OCI-LY7 (cell line): ENCODE measurements around the gene BLTP3B. TPM values are rescaled to one million over a fixed set of nuclear protein-coding genes. Genes with fewer than 3 reads are reported as not detected.

Source experiments
- BruUV-seq: library from RNA; stranded (reverse); fragments of 400-500 nt; replicated peaks from 2 replicates; lab custom pipeline; 2021; lab: Mats Ljungman, UMichigan
- CTCF ChIA-PET: fragments of 300-600 bp; sonication (Branson Sonifier 250); formaldehyde crosslinking; loops from one replicate; lab custom pipeline; 2022; ENCODE audit warnings: antibody characterized with exemption; ENCODE audit not compliant: unreplicated experiment; lab: Charles Lee
- POLR2A ChIA-PET: fragments of 300-600 bp; sonication (Branson Sonifier 250); formaldehyde crosslinking; loops from one replicate; lab custom pipeline; 2022; ENCODE audit warnings: antibody characterized with exemption; lab: Charles Lee
- DNase-seq: peaks from one replicate; pipeline ENCODE4 v3.0.0-alpha.2; 2015; ENCODE audit warnings: low spot score
- H2AFZ ChIP-seq: fragments of 200-600 bp; sonication (generic), shearing (Covaris generic); 2 replicates; pipeline ENCODE4 v1.6.1; 2014; ENCODE audit warnings: mild to moderate bottlenecking, antibody characterized with exemption, low read length, moderate library complexity
- H3K27ac ChIP-seq: fragments of 200-600 bp; sonication (generic); 2 replicates; pipeline ENCODE4 v1.5.1; 2014; ENCODE audit warnings: mixed run types, low read depth, mild to moderate bottlenecking, moderate library complexity, low read length, inconsistent platforms; ENCODE audit not compliant: poor library complexity, severe bottlenecking
- H3K36me3 ChIP-seq: fragments of 200-600 bp; sonication (generic); 2 replicates; pipeline ENCODE4 v1.6.1; 2014; ENCODE audit warnings: mild to moderate bottlenecking, antibody characterized with exemption, low read length, moderate library complexity, mixed read lengths; ENCODE audit not compliant: insufficient read depth
- H3K4me1 ChIP-seq: fragments of 200-600 bp; sonication (generic); 2 replicates; pipeline ENCODE4 v1.5.1; 2014; ENCODE audit warnings: mild to moderate bottlenecking, low read length; ENCODE audit not compliant: insufficient read depth, poor library complexity, severe bottlenecking
- H3K4me2 ChIP-seq: fragments of 200-600 bp; sonication (generic); 2 replicates; pipeline ENCODE4 v1.6.1; 2014; ENCODE audit warnings: mild to moderate bottlenecking, low read length
- H3K4me3 ChIP-seq: fragments of 200-600 bp; sonication (generic); 2 replicates; pipeline ENCODE4 v1.5.1; 2014; ENCODE audit warnings: mild to moderate bottlenecking, low read depth, low read length; ENCODE audit not compliant: poor library complexity, severe bottlenecking
- H3K79me2 ChIP-seq: fragments of 200-600 bp; sonication (generic); 2 replicates; pipeline ENCODE4 v1.6.1; 2016; ENCODE audit warnings: low read depth, mild to moderate bottlenecking, low read length, moderate library complexity, mixed read lengths; ENCODE audit not compliant: insufficient read depth
- H3K9me2 ChIP-seq: fragments of 200-600 bp; sonication (generic); 2 replicates; pipeline ENCODE4 v1.6.1; 2016; ENCODE audit warnings: mild to moderate bottlenecking, low read length, mixed read lengths; ENCODE audit not compliant: insufficient read depth
- H3K9me3 ChIP-seq: fragments of 200-600 bp; sonication (generic); 2 replicates; pipeline ENCODE4 v1.6.1; 2014; ENCODE audit warnings: mild to moderate bottlenecking, mixed run types, low read length, mixed read lengths
- H4K20me1 ChIP-seq: fragments of 200-600 bp; sonication (generic); 2 replicates; pipeline ENCODE4 v1.6.1; 2014; ENCODE audit warnings: mild to moderate bottlenecking, antibody characterized with exemption, low read length, moderate library complexity, mixed read lengths; ENCODE audit not compliant: insufficient read depth
- EZH2phosphoT487 ChIP-seq: fragments of 200-600 bp; sonication (generic); IDR thresholded peaks from 2 replicates; pipeline ENCODE4 v1.6.1; 2018; ENCODE audit warnings: low read depth, borderline replicate concordance, mild to moderate bottlenecking, mixed run types, antibody characterized with exemption, low read length, moderate library complexity, mixed read lengths
- intact Hi-C: fragments of 100-400 bp; cut with micrococcal nuclease; formaldehyde crosslinking; loops from one replicate; pipeline ENCODE4 v1.10.0; 2022; ENCODE audit not compliant: unreplicated experiment
- microRNA-seq: library from miRNA; unstranded; fragments of <30 nt; microRNA quantifications from one replicate; pipeline ENCODE4 v1.2.0, GENCODE V29; 2022; ENCODE audit warnings: borderline replicate concordance
- small RNA-seq: library from RNA; depleted of rRNA; stranded (forward); fragments of <200 nt; gene quantifications from one replicate; pipeline ENCODE3, GENCODE V24; 2014
- total RNA-seq, 2 experiments: library from RNA; depleted of rRNA in 1 of 2; stranded (reverse); fragments of >200 nt in 1 of 2; shearing (Covaris generic) in 1 of 2; gene quantifications; 2 replicates each; pipeline ENCODE4 v1.2.3, GENCODE V29; 2014 to 2022
- TF ChIP-seq, protein P1 (sequence below): fragments of 200-600 bp; sonication (generic); conservative IDR thresholded peaks from 2 replicates; pipeline ENCODE4 v1.5.1; 2014; ENCODE audit warnings: mild to moderate bottlenecking, antibody characterized with exemption, low read length, moderate library complexity, mixed read lengths

Gene BLTP3B
- total RNA-seq, 2 experiments from 2014 or later, result 18.9 to 20.2 TPM

DNA sequence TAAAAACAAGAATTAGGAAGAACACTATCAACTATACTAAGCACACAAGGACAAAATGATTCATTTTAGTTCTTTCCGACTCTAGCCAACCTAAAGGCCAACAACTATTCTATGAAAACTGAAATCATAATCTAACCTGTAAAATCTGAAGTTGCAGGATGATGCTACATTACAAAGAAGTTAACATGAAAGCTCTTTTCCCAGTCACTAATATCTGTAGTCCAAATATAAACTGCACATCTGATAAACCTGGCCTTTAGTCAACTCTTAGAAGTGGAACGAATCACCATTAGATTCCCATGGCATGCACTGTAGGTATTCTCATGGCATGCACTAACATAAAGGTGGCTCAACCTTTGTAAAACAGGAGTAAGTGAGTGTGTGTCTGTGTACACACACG lies 41.7 kb downstream of the BLTP3B start:
- DNase-seq, result no peak
- no peaks in the 10 kb centered on the region for H3K9me3 ChIP-seq
- H3K4me2 ChIP-seq, result no peak overlapping the region
- POLR2A ChIA-PET, result interaction anchor here (1.2 to 1.3 kb wide), 2 partner anchors 9 to 36 kb away, joined by 3 read pairs; no protein-coding TSS in a partner anchor
- peaks cover 8% of the 10 kb centered on the region; the same call in 1 of the 2 replicates for H3K79me2 ChIP-seq
- H2AFZ ChIP-seq, result no peak overlapping the region
- H4K20me1 ChIP-seq, result no peaks in the 10 kb centered on the region
- CTCF ChIA-PET, result no interaction called here
- no peak overlapping the region for H3K27ac ChIP-seq
- intact Hi-C loops, result no loop called here
- TF ChIP-seq, protein P1, sequence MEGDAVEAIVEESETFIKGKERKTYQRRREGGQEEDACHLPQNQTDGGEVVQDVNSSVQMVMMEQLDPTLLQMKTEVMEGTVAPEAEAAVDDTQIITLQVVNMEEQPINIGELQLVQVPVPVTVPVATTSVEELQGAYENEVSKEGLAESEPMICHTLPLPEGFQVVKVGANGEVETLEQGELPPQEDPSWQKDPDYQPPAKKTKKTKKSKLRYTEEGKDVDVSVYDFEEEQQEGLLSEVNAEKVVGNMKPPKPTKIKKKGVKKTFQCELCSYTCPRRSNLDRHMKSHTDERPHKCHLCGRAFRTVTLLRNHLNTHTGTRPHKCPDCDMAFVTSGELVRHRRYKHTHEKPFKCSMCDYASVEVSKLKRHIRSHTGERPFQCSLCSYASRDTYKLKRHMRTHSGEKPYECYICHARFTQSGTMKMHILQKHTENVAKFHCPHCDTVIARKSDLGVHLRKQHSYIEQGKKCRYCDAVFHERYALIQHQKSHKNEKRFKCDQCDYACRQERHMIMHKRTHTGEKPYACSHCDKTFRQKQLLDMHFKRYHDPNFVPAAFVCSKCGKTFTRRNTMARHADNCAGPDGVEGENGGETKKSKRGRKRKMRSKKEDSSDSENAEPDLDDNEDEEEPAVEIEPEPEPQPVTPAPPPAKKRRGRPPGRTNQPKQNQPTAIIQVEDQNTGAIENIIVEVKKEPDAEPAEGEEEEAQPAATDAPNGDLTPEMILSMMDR, result no peak
- TF ChIP-seq EZH2phosphoT487, result no peak
- BruUV-seq, result no TSS peak
- H3K36me3 ChIP-seq, result peaks cover 53% of the 10 kb centered on the region
- no peak overlapping the region for H3K4me3 ChIP-seq
- no peaks in the 10 kb centered on the region for H3K4me1 ChIP-seq
- no peaks in the 10 kb centered on the region for H3K9me2 ChIP-seq

Small RNA genes within 50 kb of the gene (microRNA-seq; reads per million reads assigned to microRNA genes)
- gene MIR1827, result not detected

Small RNA genes within 50 kb of the gene (small RNA-seq; reads per million reads assigned to genes)
- gene MIR1827, result not detected
- gene RN7SL176P, result not detected

Other genes starting within 250 kb of the BLTP3B start
- 2.0 and 2.9 TPM in 2 replicates for gene ANKS1B, start 157.9 kb downstream of the BLTP3B start, total RNA-seq (2014; rRNA removed; shearing (Covaris generic))
- 5.4 and 6.0 TPM in 2 replicates for gene ANKS1B, start 157.9 kb downstream of the BLTP3B start, total RNA-seq (2022)
- 14.6 and 22.2 TPM in 2 replicates for gene ACTR6, start 57.9 kb upstream of the BLTP3B start, total RNA-seq (2014; rRNA removed; shearing (Covaris generic))
- gene ACTR6, start 57.9 kb upstream of the BLTP3B start, total RNA-seq (2022), result 35.2 and 37.6 TPM in 2 replicates
- 1.4 and 2.0 TPM in 2 replicates for gene DEPDC4, start 124.2 kb upstream of the BLTP3B start, total RNA-seq (2014; rRNA removed; shearing (Covaris generic))
- gene DEPDC4, start 124.2 kb upstream of the BLTP3B start, total RNA-seq (2022), result 3.4 and 4.1 TPM in 2 replicates
- gene SCYL2, start 124.3 kb upstream of the BLTP3B start, total RNA-seq (2014; rRNA removed; shearing (Covaris generic)), result 13.9 and 16.6 TPM in 2 replicates
- gene SCYL2, start 124.3 kb upstream of the BLTP3B start, total RNA-seq (2022), result 28.1 and 30.7 TPM in 2 replicates
- not detected in 2 replicates for gene SLC17A8, start 214.2 kb upstream of the BLTP3B start, total RNA-seq (2014; rRNA removed; shearing (Covaris generic))
- gene SLC17A8, start 214.2 kb upstream of the BLTP3B start, total RNA-seq (2022), result not detected in 2 replicates